ENCODE results near the gene HMGB4. TPM values are rescaled to one million over a fixed set of nuclear protein-coding genes. Genes with fewer than 3 reads are reported as not detected.

HMGB4 gene
- total RNA-seq, 1 donor from 2014 or later = not detected

DNA sequence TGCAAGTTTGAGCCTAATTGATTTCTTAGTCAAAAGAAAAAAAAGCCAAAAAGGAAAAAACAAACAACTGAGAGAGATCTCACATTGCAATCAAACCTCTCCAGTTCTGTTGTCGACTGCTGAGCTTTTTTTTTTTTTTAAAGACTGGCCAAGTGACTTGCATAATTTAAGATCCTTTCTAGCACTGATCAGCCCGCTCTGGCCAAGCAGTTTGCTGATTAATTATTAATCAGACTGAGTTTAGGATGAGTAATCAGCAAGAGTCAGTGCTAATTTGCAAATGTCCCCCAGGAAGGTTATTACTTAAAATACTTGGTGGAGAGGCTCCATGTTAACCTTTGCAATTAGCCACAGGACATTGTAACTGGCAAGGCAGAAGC lies 39.3 kb downstream of the HMGB4 start:
- DNase-seq (ENCODE audit: low spot score) = no peak
- peaks cover 13% of the 10 kb centered on the region for H3K9me3 Mint-ChIP-seq (ENCODE audit: low read depth)
- no peak overlapping the region for H3K4me3 Mint-ChIP-seq (ENCODE audit: unreplicated experiment)
- no peaks in the 10 kb centered on the region for H3K4me1 Mint-ChIP-seq (ENCODE audit: low read depth)
- no peak overlapping the region for H3K27ac Mint-ChIP-seq (ENCODE audit: unreplicated experiment)
- no peaks in the 10 kb centered on the region for H3K36me3 Mint-ChIP-seq (ENCODE audit: low read depth)
- no peaks in the 10 kb centered on the region for H3K27me3 Mint-ChIP-seq (ENCODE audit: low read depth)
- TF ChIP-seq, protein P1, sequence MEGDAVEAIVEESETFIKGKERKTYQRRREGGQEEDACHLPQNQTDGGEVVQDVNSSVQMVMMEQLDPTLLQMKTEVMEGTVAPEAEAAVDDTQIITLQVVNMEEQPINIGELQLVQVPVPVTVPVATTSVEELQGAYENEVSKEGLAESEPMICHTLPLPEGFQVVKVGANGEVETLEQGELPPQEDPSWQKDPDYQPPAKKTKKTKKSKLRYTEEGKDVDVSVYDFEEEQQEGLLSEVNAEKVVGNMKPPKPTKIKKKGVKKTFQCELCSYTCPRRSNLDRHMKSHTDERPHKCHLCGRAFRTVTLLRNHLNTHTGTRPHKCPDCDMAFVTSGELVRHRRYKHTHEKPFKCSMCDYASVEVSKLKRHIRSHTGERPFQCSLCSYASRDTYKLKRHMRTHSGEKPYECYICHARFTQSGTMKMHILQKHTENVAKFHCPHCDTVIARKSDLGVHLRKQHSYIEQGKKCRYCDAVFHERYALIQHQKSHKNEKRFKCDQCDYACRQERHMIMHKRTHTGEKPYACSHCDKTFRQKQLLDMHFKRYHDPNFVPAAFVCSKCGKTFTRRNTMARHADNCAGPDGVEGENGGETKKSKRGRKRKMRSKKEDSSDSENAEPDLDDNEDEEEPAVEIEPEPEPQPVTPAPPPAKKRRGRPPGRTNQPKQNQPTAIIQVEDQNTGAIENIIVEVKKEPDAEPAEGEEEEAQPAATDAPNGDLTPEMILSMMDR (IDR thresholded peaks at IDR 0.05) = no peak

DNA sequence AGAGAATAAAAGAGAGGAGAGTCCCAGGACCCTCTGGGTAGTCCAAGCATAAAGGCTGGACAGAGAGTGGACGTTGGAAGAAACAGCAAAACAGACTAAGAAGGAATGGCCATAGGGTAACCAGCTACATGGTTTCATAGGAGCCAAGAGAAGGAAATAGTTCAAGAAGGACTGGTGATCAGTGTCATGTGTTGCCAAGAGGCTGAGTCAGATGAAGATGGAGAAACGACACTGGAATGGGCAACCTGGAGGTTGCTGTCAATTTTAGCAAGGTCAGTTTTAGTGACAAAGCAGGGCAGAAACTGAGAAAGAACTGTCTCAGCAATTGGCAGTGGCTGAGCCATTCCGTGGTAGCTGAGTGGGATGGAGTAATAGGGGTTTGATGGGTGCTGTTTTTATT lies 41.4 kb downstream of the HMGB4 start:
- H3K4me1 Mint-ChIP-seq (ENCODE audit: low read depth) = no peaks in the 10 kb centered on the region
- H3K4me3 Mint-ChIP-seq (ENCODE audit: unreplicated experiment) = no peak overlapping the region
- TF ChIP-seq, protein P1 (IDR thresholded peaks at IDR 0.05) = no peak

DNA sequence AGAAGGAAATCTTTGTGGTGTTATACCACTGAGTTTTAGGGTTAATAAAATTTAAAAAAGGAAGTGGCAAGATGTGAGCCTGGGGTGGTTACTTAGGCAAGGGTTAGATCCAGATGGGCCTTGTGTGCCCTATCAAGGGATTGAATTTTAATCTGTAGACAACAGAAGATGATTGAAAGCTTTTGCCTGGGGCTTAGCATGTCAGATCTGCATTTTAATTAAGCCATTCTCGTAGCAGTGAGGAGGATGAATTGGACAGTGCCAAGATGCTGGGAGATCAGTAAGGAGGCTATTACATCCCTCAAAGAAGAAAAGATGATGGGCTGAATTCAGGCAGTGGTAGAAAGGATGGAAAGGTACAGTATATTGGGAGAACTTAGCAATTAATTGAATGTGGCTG lies 42.3 kb downstream of the HMGB4 start:
- Mint-ChIP-seq H3K36me3 (ENCODE audit: low read depth) (no peaks in the 10 kb centered on the region), H3K9me3 (ENCODE audit: low read depth) (peaks cover 13% of the 10 kb centered on the region), H3K27me3 (ENCODE audit: low read depth) (no peaks in the 10 kb centered on the region), H3K4me1 (ENCODE audit: low read depth) (no peaks in the 10 kb centered on the region), H3K27ac (ENCODE audit: unreplicated experiment) (no peak overlapping the region), H3K4me3 (ENCODE audit: unreplicated experiment) (no peak overlapping the region)
- DNase-seq (ENCODE audit: low spot score) = no peak
- TF ChIP-seq, protein P1 (IDR thresholded peaks at IDR 0.05) = no peak

More for the DNA sequence above, 41.4 kb downstream of the HMGB4 start:
- no peaks in the 10 kb centered on the region for H3K36me3 Mint-ChIP-seq (ENCODE audit: low read depth)
- H3K27ac Mint-ChIP-seq (ENCODE audit: unreplicated experiment) = no peak overlapping the region
- no peaks in the 10 kb centered on the region for H3K27me3 Mint-ChIP-seq (ENCODE audit: low read depth)
- peaks cover 13% of the 10 kb centered on the region for H3K9me3 Mint-ChIP-seq (ENCODE audit: low read depth)
- no peak for DNase-seq (ENCODE audit: low spot score)

DNA sequence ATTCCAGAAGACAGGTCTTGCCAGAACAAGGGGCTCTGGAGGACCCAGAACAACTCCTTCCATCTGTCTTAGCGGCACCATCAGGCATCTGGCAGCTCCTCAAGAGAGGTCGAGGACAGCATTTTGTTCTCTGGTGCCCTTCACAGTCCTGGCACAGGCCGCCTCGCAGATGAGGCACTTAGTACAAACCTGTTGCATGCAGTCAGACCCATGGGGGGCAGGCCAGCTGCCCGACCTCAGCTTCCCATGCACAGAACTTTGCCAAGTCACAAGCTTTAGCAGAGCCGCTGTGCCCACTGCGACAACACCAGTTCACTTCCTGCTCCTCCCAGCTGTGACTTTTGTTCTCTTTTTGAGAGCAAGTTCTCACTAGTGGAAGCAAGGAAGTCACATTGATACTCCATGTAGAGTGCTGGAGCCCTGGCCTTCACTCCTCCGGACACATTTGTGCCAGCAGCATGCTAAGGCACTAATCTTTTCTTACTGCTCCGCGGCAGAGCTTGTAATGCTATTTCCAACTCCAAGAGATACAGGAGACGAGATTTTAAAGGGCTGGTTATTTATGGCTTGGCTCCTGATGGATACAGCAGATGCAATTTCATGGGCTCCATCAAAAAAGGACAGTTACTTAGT lies 44.6 kb downstream of the HMGB4 start:
- no peaks in the 10 kb centered on the region for H3K27me3 Mint-ChIP-seq (ENCODE audit: low read depth)
- peaks cover 13% of the 10 kb centered on the region for H3K9me3 Mint-ChIP-seq (ENCODE audit: low read depth)
- no peak for DNase-seq (ENCODE audit: low spot score)
- H3K4me1 Mint-ChIP-seq (ENCODE audit: low read depth) = no peaks in the 10 kb centered on the region
- H3K4me3 Mint-ChIP-seq (ENCODE audit: unreplicated experiment) = no peak overlapping the region
- no peaks in the 10 kb centered on the region for H3K36me3 Mint-ChIP-seq (ENCODE audit: low read depth)
- H3K27ac Mint-ChIP-seq (ENCODE audit: unreplicated experiment) = no peak overlapping the region
- TF ChIP-seq, protein P1 (IDR thresholded peaks at IDR 0.05) = no peak

All from chondrocyte (in vitro differentiated cells).